Measurements from ENCODE around the gene CACNB3. TPM values are rescaled to one million over a fixed set of nuclear protein-coding genes. Genes with fewer than 3 reads are reported as not detected.

The CACNB3 gene
- total and polyA plus RNA-seq, 2 of the 13 experiments (the other 11 are each of a cell fraction or from before 2014, with no cell fraction given): 0.29 to 0.54 TPM

DNA sequence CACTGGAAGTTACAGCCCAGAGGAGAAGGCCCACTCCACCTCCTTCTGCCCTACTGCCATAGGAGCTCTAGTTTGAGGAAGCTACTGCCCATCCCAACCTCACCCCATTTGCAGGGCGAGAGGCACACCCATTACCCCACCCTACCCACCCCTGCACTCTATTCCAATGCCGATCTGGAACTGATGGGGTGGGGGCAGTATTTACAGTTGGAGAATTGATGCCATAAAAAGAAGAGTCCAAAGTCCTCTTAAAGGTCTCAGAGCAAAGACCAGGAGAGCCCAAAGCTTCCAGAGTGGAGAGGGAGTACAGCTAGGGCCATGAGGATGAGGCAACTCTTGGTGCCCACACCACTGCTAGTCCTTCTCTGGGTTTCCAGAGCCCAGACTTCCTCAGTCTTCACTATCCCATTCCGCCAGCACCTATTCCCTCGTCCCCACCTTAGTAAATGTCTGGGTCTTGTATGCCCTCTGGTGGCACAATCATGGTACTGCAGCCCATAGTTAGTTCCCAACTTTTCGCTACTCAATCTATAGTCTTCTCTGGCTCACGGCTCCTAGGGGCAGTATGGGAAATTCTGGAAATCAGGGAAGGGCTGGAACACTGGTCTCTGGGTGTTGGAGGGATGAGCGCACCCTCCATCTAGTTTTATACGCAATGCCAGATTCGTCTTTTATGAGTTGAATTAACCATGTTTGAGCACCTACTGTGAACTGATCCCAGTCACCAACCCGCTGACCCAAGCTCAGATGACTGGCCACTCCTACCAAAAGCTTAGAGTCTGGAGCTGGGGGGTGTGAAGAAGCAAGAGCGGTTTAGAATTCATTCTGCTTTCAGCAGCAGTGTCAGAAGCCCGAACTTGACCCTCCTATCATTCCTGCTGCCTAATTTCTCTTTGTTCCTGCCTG is 22.5 kb upstream of the CACNB3 start (continued):
- TF ChIP-seq, protein P1, sequence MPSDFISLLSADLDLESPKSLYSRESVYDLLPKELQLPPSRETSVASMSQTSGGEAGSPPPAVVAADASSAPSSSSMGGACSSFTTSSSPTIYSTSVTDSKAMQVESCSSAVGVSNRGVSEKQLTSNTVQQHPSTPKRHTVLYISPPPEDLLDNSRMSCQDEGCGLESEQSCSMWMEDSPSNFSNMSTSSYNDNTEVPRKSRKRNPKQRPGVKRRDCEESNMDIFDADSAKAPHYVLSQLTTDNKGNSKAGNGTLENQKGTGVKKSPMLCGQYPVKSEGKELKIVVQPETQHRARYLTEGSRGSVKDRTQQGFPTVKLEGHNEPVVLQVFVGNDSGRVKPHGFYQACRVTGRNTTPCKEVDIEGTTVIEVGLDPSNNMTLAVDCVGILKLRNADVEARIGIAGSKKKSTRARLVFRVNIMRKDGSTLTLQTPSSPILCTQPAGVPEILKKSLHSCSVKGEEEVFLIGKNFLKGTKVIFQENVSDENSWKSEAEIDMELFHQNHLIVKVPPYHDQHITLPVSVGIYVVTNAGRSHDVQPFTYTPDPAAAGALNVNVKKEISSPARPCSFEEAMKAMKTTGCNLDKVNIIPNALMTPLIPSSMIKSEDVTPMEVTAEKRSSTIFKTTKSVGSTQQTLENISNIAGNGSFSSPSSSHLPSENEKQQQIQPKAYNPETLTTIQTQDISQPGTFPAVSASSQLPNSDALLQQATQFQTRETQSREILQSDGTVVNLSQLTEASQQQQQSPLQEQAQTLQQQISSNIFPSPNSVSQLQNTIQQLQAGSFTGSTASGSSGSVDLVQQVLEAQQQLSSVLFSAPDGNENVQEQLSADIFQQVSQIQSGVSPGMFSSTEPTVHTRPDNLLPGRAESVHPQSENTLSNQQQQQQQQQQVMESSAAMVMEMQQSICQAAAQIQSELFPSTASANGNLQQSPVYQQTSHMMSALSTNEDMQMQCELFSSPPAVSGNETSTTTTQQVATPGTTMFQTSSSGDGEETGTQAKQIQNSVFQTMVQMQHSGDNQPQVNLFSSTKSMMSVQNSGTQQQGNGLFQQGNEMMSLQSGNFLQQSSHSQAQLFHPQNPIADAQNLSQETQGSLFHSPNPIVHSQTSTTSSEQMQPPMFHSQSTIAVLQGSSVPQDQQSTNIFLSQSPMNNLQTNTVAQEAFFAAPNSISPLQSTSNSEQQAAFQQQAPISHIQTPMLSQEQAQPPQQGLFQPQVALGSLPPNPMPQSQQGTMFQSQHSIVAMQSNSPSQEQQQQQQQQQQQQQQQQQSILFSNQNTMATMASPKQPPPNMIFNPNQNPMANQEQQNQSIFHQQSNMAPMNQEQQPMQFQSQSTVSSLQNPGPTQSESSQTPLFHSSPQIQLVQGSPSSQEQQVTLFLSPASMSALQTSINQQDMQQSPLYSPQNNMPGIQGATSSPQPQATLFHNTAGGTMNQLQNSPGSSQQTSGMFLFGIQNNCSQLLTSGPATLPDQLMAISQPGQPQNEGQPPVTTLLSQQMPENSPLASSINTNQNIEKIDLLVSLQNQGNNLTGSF (CRISPR knock-in tag; IDR thresholded peaks at IDR 0.05): no peak
- TF ChIP-seq GZF1 (CRISPR knock-in tag; IDR thresholded peaks at IDR 0.05): no peak
- TF ChIP-seq MAZ (IDR thresholded peaks at IDR 0.05; ENCODE audit: borderline replicate concordance, low read depth, low read length): no peak
- peak; percentile 46; the same call in 1 of the 2 replicates for TF ChIP-seq MAZ (CRISPR knock-in tag; IDR thresholded peaks at IDR 0.05; ENCODE audit: low read depth)
- TF ChIP-seq, protein P2, sequence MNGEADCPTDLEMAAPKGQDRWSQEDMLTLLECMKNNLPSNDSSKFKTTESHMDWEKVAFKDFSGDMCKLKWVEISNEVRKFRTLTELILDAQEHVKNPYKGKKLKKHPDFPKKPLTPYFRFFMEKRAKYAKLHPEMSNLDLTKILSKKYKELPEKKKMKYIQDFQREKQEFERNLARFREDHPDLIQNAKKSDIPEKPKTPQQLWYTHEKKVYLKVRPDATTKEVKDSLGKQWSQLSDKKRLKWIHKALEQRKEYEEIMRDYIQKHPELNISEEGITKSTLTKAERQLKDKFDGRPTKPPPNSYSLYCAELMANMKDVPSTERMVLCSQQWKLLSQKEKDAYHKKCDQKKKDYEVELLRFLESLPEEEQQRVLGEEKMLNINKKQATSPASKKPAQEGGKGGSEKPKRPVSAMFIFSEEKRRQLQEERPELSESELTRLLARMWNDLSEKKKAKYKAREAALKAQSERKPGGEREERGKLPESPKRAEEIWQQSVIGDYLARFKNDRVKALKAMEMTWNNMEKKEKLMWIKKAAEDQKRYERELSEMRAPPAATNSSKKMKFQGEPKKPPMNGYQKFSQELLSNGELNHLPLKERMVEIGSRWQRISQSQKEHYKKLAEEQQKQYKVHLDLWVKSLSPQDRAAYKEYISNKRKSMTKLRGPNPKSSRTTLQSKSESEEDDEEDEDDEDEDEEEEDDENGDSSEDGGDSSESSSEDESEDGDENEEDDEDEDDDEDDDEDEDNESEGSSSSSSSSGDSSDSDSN (CRISPR knock-in tag; IDR thresholded peaks at IDR 0.05): 0 out of 2 replicates have a peak, but pooled peaks have one; percentile 40
- no peak for TF ChIP-seq MTA1 (CRISPR knock-in tag; IDR thresholded peaks at IDR 0.05; ENCODE audit: borderline replicate concordance)
- TF ChIP-seq, protein P3, sequence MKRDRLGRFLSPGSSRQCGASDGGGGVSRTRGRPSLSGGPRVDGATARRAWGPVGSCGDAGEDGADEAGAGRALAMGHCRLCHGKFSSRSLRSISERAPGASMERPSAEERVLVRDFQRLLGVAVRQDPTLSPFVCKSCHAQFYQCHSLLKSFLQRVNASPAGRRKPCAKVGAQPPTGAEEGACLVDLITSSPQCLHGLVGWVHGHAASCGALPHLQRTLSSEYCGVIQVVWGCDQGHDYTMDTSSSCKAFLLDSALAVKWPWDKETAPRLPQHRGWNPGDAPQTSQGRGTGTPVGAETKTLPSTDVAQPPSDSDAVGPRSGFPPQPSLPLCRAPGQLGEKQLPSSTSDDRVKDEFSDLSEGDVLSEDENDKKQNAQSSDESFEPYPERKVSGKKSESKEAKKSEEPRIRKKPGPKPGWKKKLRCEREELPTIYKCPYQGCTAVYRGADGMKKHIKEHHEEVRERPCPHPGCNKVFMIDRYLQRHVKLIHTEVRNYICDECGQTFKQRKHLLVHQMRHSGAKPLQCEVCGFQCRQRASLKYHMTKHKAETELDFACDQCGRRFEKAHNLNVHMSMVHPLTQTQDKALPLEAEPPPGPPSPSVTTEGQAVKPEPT (CRISPR knock-in tag; IDR thresholded peaks at IDR 0.05; ENCODE audit: low read depth): no peak
- TF ChIP-seq ZFYVE20 (CRISPR knock-in tag; IDR thresholded peaks at IDR 0.05; ENCODE audit: borderline replicate concordance, low read depth): no peak
- TF ChIP-seq RXRB (CRISPR knock-in tag; IDR thresholded peaks at IDR 0.05; ENCODE audit: borderline replicate concordance): 0 out of 2 replicates have a peak, but pooled peaks have one; percentile 24
- TF ChIP-seq, protein P4, sequence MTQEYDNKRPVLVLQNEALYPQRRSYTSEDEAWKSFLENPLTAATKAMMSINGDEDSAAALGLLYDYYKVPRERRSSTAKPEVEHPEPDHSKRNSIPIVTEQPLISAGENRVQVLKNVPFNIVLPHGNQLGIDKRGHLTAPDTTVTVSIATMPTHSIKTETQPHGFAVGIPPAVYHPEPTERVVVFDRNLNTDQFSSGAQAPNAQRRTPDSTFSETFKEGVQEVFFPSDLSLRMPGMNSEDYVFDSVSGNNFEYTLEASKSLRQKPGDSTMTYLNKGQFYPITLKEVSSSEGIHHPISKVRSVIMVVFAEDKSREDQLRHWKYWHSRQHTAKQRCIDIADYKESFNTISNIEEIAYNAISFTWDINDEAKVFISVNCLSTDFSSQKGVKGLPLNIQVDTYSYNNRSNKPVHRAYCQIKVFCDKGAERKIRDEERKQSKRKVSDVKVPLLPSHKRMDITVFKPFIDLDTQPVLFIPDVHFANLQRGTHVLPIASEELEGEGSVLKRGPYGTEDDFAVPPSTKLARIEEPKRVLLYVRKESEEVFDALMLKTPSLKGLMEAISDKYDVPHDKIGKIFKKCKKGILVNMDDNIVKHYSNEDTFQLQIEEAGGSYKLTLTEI (CRISPR knock-in tag; conservative IDR thresholded peaks at IDR 0.05): no peak
- TF ChIP-seq FOXA1 (IDR thresholded peaks at IDR 0.05): no peak
- TF ChIP-seq FOXA1 (CRISPR knock-in tag; IDR thresholded peaks at IDR 0.05): no peak
- no peak for TF ChIP-seq ATRX (CRISPR knock-in tag; IDR thresholded peaks at IDR 0.05; ENCODE audit: borderline replicate concordance)
